ENCODE measurements around the gene ZNF613.
A peak's percentile ranks its signal among the peaks of the same experiment; 100 is the strongest.
"Not testable (repeated sequence)": the region's sequence is repeated elsewhere in the genome, so short reads cannot be mapped to it uniquely, and the experiment has no call there.

The ZNF613 gene

GRCh38 chr19:51891193-51891747, 36.0 kb upstream of the ZNF613 start:
- DNase-seq (ENCODE audit: low read depth): no peak
- TF ChIP-seq MYC (IDR thresholded peaks at IDR 0.05; ENCODE audit: low read depth, low read length): no peak
- no peak for TF ChIP-seq POLR2A (IDR thresholded peaks at IDR 0.05; ENCODE audit: extremely low read depth, insufficient read length)
- no peak for TF ChIP-seq CTCF (IDR thresholded peaks at IDR 0.05; ENCODE audit: low read depth, low read length)
- TF ChIP-seq MAX (IDR thresholded peaks at IDR 0.05; ENCODE audit: low read depth, low read length): no peak
- H3K4me3 ChIP-seq (ENCODE audit: low read depth, low read length): no peak overlapping the region

- no peak for DNase-seq (ENCODE audit: low read depth)
- H3K4me3 ChIP-seq (ENCODE audit: low read depth, low read length): no peak overlapping the region
- TF ChIP-seq MAX (IDR thresholded peaks at IDR 0.05; ENCODE audit: low read depth, low read length) (no peak), CTCF (IDR thresholded peaks at IDR 0.05; ENCODE audit: low read depth, low read length) (no peak), MYC (IDR thresholded peaks at IDR 0.05; ENCODE audit: low read depth, low read length) (no peak)
Measured at GRCh38 chr19:51901860-51902259, 25.4 kb upstream of the ZNF613 start.

GRCh38 chr19:51903192-51903591, 24.1 kb upstream of the ZNF613 start:
- H3K4me3 ChIP-seq (ENCODE audit: low read depth, low read length): peak overlapping the region; percentile 6

GRCh38 chr19:51904331-51905165, 22.7 kb upstream of the ZNF613 start, which contains the start of gene ZNF649:
Gene ZNF649, minus strand, starts transcription at chr19:51905017. Its CDS starts 4,910 bp downstream, at chr19:51900107.
- no peak for TF ChIP-seq CTCF (IDR thresholded peaks at IDR 0.05; ENCODE audit: low read depth, low read length)
- TF ChIP-seq MAX (IDR thresholded peaks at IDR 0.05; ENCODE audit: low read depth, low read length): no peak; the same call in 1 of the 2 replicates
- peak; percentile 68 for TF ChIP-seq POLR2A (IDR thresholded peaks at IDR 0.05; ENCODE audit: extremely low read depth, insufficient read length)
- TF ChIP-seq MYC (IDR thresholded peaks at IDR 0.05; ENCODE audit: low read depth, low read length): peak; percentile 49
- peak within 1 kb of the TSS; percentile 92 for H3K4me3 ChIP-seq (ENCODE audit: low read depth, low read length)
- DNase-seq (ENCODE audit: low read depth): peak; percentile 89

More at GRCh38 chr19:51903192-51903591, 24.1 kb upstream of the ZNF613 start:
- TF ChIP-seq MYC (IDR thresholded peaks at IDR 0.05; ENCODE audit: low read depth, low read length) (no peak), CTCF (IDR thresholded peaks at IDR 0.05; ENCODE audit: low read depth, low read length) (no peak), MAX (IDR thresholded peaks at IDR 0.05; ENCODE audit: low read depth, low read length) (no peak), POLR2A (IDR thresholded peaks at IDR 0.05; ENCODE audit: extremely low read depth, insufficient read length) (no peak)
- peak; percentile 34 for DNase-seq (ENCODE audit: low read depth)

GRCh38 chr19:51905206-51905605, 22.1 kb upstream of the ZNF613 start:
- DNase-seq (ENCODE audit: low read depth): no peak
- no peak for TF ChIP-seq CTCF (IDR thresholded peaks at IDR 0.05; ENCODE audit: low read depth, low read length)
- TF ChIP-seq MAX (IDR thresholded peaks at IDR 0.05; ENCODE audit: low read depth, low read length): no peak
- TF ChIP-seq MYC (IDR thresholded peaks at IDR 0.05; ENCODE audit: low read depth, low read length): no peak
- no peak for TF ChIP-seq POLR2A (IDR thresholded peaks at IDR 0.05; ENCODE audit: extremely low read depth, insufficient read length)
- H3K4me3 ChIP-seq (ENCODE audit: low read depth, low read length): peak overlapping the region; percentile 92

- not testable (repeated sequence) for DNase-seq (ENCODE audit: low read depth); H3K4me3 ChIP-seq (ENCODE audit: low read depth, low read length)
Measured at GRCh38 chr19:51905639-51906038, 21.6 kb upstream of the ZNF613 start.

GRCh38 chr19:51906108-51906507, 21.2 kb upstream of the ZNF613 start:
- H3K4me3 ChIP-seq (ENCODE audit: low read depth, low read length); DNase-seq (ENCODE audit: low read depth): not testable (repeated sequence)

- H3K4me3 ChIP-seq (ENCODE audit: low read depth, low read length); DNase-seq (ENCODE audit: low read depth): not testable (repeated sequence)
Measured at GRCh38 chr19:51907981-51908380, 19.3 kb upstream of the ZNF613 start.

All from NB4 (cell line).